Neural progenitor cell (in vitro differentiated cells): ENCODE data around the gene GPR34. TPM values are rescaled to one million over a fixed set of nuclear protein-coding genes. Genes with fewer than 3 reads are reported as not detected.

Experiments used
- DNase-seq: peaks from one replicate; pipeline ENCODE4 v3.0.0-alpha.2; 2016; ENCODE audit warnings: low spot score
- H2AFZ ChIP-seq: fragments of 200-600 bp; sonication (generic); replicated peaks from 2 replicates; pipeline ENCODE4 v1.6.1; 2016; ENCODE audit warnings: antibody characterized with exemption
- H3F3A ChIP-seq: fragments of 200-600 bp; sonication (generic); 2 replicates; pipeline ENCODE4 v1.6.1; 2016; ENCODE audit warnings: antibody characterized with exemption, low read depth
- H3K27ac ChIP-seq: fragments of 200-600 bp; sonication (generic); 2 replicates; pipeline ENCODE4 v1.5.1; 2016; ENCODE audit warnings: mild to moderate bottlenecking
- H3K27me3 ChIP-seq: fragments of 200-600 bp; sonication (generic); 2 replicates; pipeline ENCODE4 v1.6.1; 2016; ENCODE audit warnings: mild to moderate bottlenecking, moderate library complexity
- H3K36me3 ChIP-seq: fragments of 200-600 bp; sonication (generic); 2 replicates; pipeline ENCODE4 v1.5.1; 2016
- H3K4me1 ChIP-seq: fragments of 200-600 bp; sonication (generic); 2 replicates; pipeline ENCODE4 v1.6.1; 2016; ENCODE audit warnings: mixed run types
- H3K4me2 ChIP-seq: fragments of 200-600 bp; sonication (generic); 2 replicates; pipeline ENCODE4 v1.6.1; 2016
- H3K4me3 ChIP-seq: fragments of 200-600 bp; sonication (generic); 2 replicates; pipeline ENCODE4 v1.5.1; 2016
- H3K79me2 ChIP-seq: fragments of 200-600 bp; sonication (generic); 2 replicates; pipeline ENCODE4 v1.6.1; 2016; ENCODE audit warnings: low read depth
- H3K9ac ChIP-seq: fragments of 200-600 bp; sonication (generic); 2 replicates; pipeline ENCODE4 v1.6.1; 2016
- H3K9me3 ChIP-seq: fragments of 200-600 bp; sonication (generic); 2 replicates; pipeline ENCODE4 v1.5.1; 2016; ENCODE audit warnings: low read depth
- H4K20me1 ChIP-seq: fragments of 200-600 bp; sonication (generic); 2 replicates; pipeline ENCODE4 v1.6.1; 2016; ENCODE audit warnings: low read depth
- H3K27ac Mint-ChIP-seq: 3 replicates; pipeline ENCODE4 v1.8.0; 2021; ENCODE audit warnings: mixed read lengths
- H3K27me3 Mint-ChIP-seq: 2 replicates; pipeline ENCODE4 v1.8.0; 2022; ENCODE audit warnings: low read depth, mild to moderate bottlenecking, inconsistent platforms, moderate library complexity, mixed read lengths; ENCODE audit not compliant: insufficient read depth
- H3K36me3 Mint-ChIP-seq: 3 replicates; pipeline ENCODE4 v1.8.0; 2021; ENCODE audit warnings: mixed read lengths
- H3K4me1 Mint-ChIP-seq: 3 replicates; pipeline ENCODE4 v1.8.0; 2021; ENCODE audit warnings: mixed read lengths
- H3K4me3 Mint-ChIP-seq: 3 replicates; pipeline ENCODE4 v1.8.0; 2021; ENCODE audit warnings: mild to moderate bottlenecking, moderate library complexity, mixed read lengths
- H3K9me3 Mint-ChIP-seq: 3 replicates; pipeline ENCODE4 v1.8.0; 2020; ENCODE audit warnings: mixed read lengths
- CTCF ChIP-seq: fragments of 200-600 bp; sonication (generic); IDR thresholded peaks from 2 replicates; pipeline ENCODE4 v1.5.1; 2017; ENCODE audit warnings: antibody characterized with exemption, mild to moderate bottlenecking
- EZH2 ChIP-seq: fragments of 200-600 bp; sonication (generic); IDR thresholded peaks from 2 replicates; pipeline ENCODE4 v1.6.1; 2017; ENCODE audit warnings: antibody characterized with exemption, mild to moderate bottlenecking, moderate library complexity
- EZH2phosphoT487 ChIP-seq: fragments of 200-600 bp; sonication (generic); IDR thresholded peaks from 2 replicates; pipeline ENCODE4 v1.6.1; 2017; ENCODE audit warnings: antibody characterized with exemption
- total RNA-seq: library from RNA; depleted of rRNA; stranded (reverse); fragments of >200 nt; gene quantifications from 2 replicates; pipeline ENCODE4 v1.2.3, GENCODE V29; 2015; ENCODE audit warnings: low replicate concordance

Gene GPR34
- total RNA-seq, 1 donor from 2014 or later = not detected

GRCh38 chrX:41664908-41665307 lies 23.9 kb upstream of the GPR34 start:
- Histone ChIP-seq H3K4me1 (no peaks in the 10 kb centered on the region), H3K4me3 (no peak overlapping the region), H3K36me3 (peaks cover 4% of the 10 kb centered on the region), H3K79me2 (no peaks in the 10 kb centered on the region), H3K4me2 (no peak overlapping the region), H3K9ac (no peak overlapping the region), H3K27ac (no peak overlapping the region), H2AFZ (no peak overlapping the region), H3K9me3 (no peaks in the 10 kb centered on the region), H3K27me3 (no peaks in the 10 kb centered on the region), H4K20me1 (no peaks in the 10 kb centered on the region), H3F3A (no peaks in the 10 kb centered on the region)
- Mint-ChIP-seq H3K27me3 (peaks cover under 1% of the 10 kb centered on the region), H3K36me3 (peaks cover 3% of the 10 kb centered on the region), H3K27ac (no peak overlapping the region), H3K4me3 (no peak overlapping the region), H3K9me3 (no peaks in the 10 kb centered on the region), H3K4me1 (peaks cover 2% of the 10 kb centered on the region)
- no peak for DNase-seq
- no peak for TF ChIP-seq CTCF
- no peak for TF ChIP-seq EZH2phosphoT487

- no peak overlapping the region for H3K4me3 ChIP-seq
- H3K4me3 Mint-ChIP-seq = no peak overlapping the region
- peaks cover 5% of the 10 kb centered on the region for H3K36me3 Mint-ChIP-seq
- no peak overlapping the region for H3K27ac Mint-ChIP-seq
- peaks cover 4% of the 10 kb centered on the region for H3K36me3 ChIP-seq
- no peak overlapping the region for H2AFZ ChIP-seq
- no peaks in the 10 kb centered on the region for H3K9me3 ChIP-seq
- peaks cover 2% of the 10 kb centered on the region for H3K27me3 Mint-ChIP-seq
- H3K4me2 ChIP-seq = no peak overlapping the region
- H3K9ac ChIP-seq = no peak overlapping the region
- no peaks in the 10 kb centered on the region for H4K20me1 ChIP-seq
- H3K4me1 ChIP-seq = no peaks in the 10 kb centered on the region
- no peak overlapping the region for H3K27ac ChIP-seq
- no peaks in the 10 kb centered on the region for H3K27me3 ChIP-seq
- no peaks in the 10 kb centered on the region for H3F3A ChIP-seq
- TF ChIP-seq CTCF (no peak), EZH2phosphoT487 (no peak), EZH2 (no peak)
- H3K4me1 Mint-ChIP-seq = peaks cover 2% of the 10 kb centered on the region
- H3K9me3 Mint-ChIP-seq = no peaks in the 10 kb centered on the region
- no peaks in the 10 kb centered on the region for H3K79me2 ChIP-seq
- no peak for DNase-seq
Measured at GRCh38 chrX:41665686-41666085, 23.1 kb upstream of the GPR34 start.

GRCh38 chrX:41666251-41666650 lies 22.5 kb upstream of the GPR34 start:
- H3K9me3 ChIP-seq = no peaks in the 10 kb centered on the region
- H3K27me3 ChIP-seq = no peaks in the 10 kb centered on the region
- TF ChIP-seq CTCF (no peak), EZH2 (no peak), EZH2phosphoT487 (no peak)
- H2AFZ ChIP-seq = no peak overlapping the region
- peaks cover 5% of the 10 kb centered on the region for H3K36me3 Mint-ChIP-seq
- H3K4me3 Mint-ChIP-seq = no peak overlapping the region
- H3F3A ChIP-seq = no peaks in the 10 kb centered on the region
- H3K79me2 ChIP-seq = no peaks in the 10 kb centered on the region
- H3K4me2 ChIP-seq = no peak overlapping the region
- no peak overlapping the region for H3K27ac Mint-ChIP-seq
- H3K4me1 Mint-ChIP-seq = peaks cover 2% of the 10 kb centered on the region
- peaks cover 4% of the 10 kb centered on the region for H3K36me3 ChIP-seq
- no peak overlapping the region for H3K4me3 ChIP-seq
- no peak overlapping the region for H3K27ac ChIP-seq
- peaks cover 2% of the 10 kb centered on the region for H3K27me3 Mint-ChIP-seq
- no peaks in the 10 kb centered on the region for H3K9me3 Mint-ChIP-seq
- no peak for DNase-seq
- H3K4me1 ChIP-seq = no peaks in the 10 kb centered on the region
- H4K20me1 ChIP-seq = no peaks in the 10 kb centered on the region
- no peak overlapping the region for H3K9ac ChIP-seq

- no peaks in the 10 kb centered on the region for H3K9me3 Mint-ChIP-seq
- H3K4me1 Mint-ChIP-seq = no peaks in the 10 kb centered on the region
- Histone ChIP-seq H3K9me3 (no peaks in the 10 kb centered on the region), H4K20me1 (no peaks in the 10 kb centered on the region), H3K27ac (no peak overlapping the region), H3K4me3 (no peak overlapping the region), H3K27me3 (no peaks in the 10 kb centered on the region), H3K4me1 (peaks cover 9% of the 10 kb centered on the region), H3K36me3 (peaks cover 4% of the 10 kb centered on the region), H3K79me2 (no peaks in the 10 kb centered on the region), H3K4me2 (no peak overlapping the region), H3K9ac (no peak overlapping the region), H3F3A (no peaks in the 10 kb centered on the region), H2AFZ (no peak overlapping the region)
- DNase-seq = no peak
- H3K27me3 Mint-ChIP-seq = peaks cover 2% of the 10 kb centered on the region
- no peak overlapping the region for H3K4me3 Mint-ChIP-seq
- TF ChIP-seq EZH2phosphoT487 (no peak), EZH2 (no peak), CTCF (no peak)
- H3K36me3 Mint-ChIP-seq = peaks cover 5% of the 10 kb centered on the region
- H3K27ac Mint-ChIP-seq = no peak overlapping the region
Measured at GRCh38 chrX:41667631-41668030, 21.1 kb upstream of the GPR34 start.
